OCI-LY1 (cell line): Measurements from ENCODE around the gene ACYP2.
A peak's percentile ranks its signal among the peaks of the same experiment; 100 is the strongest.

Experiments
- H2AFZ ChIP-seq: fragments of 200-600 bp; sonication (generic), shearing (Covaris generic); 2 replicates; pipeline ENCODE4 v1.6.0; 2014; ENCODE audit warnings: antibody characterized with exemption, mild to moderate bottlenecking, low read length
- H3F3A ChIP-seq: fragments of 200-600 bp; sonication (generic), shearing (Covaris generic); 2 replicates; pipeline ENCODE4 v1.6.0; 2014; ENCODE audit warnings: mild to moderate bottlenecking, antibody characterized with exemption, low read length, moderate library complexity; ENCODE audit not compliant: insufficient read depth
- H3K27ac ChIP-seq: fragments of 200-600 bp; sonication (generic); 2 replicates; pipeline ENCODE4 v1.5.1; 2014; ENCODE audit warnings: low read length, mixed run types, mild to moderate bottlenecking, low read depth; ENCODE audit not compliant: poor library complexity, severe bottlenecking
- H3K27me3 ChIP-seq: fragments of 200-600 bp; sonication (generic); 2 replicates; pipeline ENCODE4 v1.6.0; 2014; ENCODE audit warnings: antibody characterized with exemption, mild to moderate bottlenecking, low read length, moderate library complexity; ENCODE audit not compliant: insufficient read depth
- H3K36me3 ChIP-seq: fragments of 200-600 bp; sonication (generic); 2 replicates; pipeline ENCODE4 v1.6.1; 2014; ENCODE audit warnings: mild to moderate bottlenecking, antibody characterized with exemption, low read length, moderate library complexity, mixed read lengths; ENCODE audit not compliant: insufficient read depth
- H3K4me1 ChIP-seq: fragments of 200-600 bp; sonication (generic); 2 replicates; pipeline ENCODE4 v1.5.1; 2014; ENCODE audit warnings: mild to moderate bottlenecking, low read length, moderate library complexity; ENCODE audit not compliant: insufficient read depth, severe bottlenecking
- H3K4me2 ChIP-seq: fragments of 200-600 bp; sonication (generic), shearing (Covaris generic); 2 replicates; pipeline ENCODE4 v1.6.1; 2014; ENCODE audit warnings: low read length
- H3K4me3 ChIP-seq: fragments of 200-600 bp; sonication (generic); 2 replicates; pipeline ENCODE4 v1.5.1; 2014; ENCODE audit warnings: low read length, low read depth, mild to moderate bottlenecking, mixed read lengths; ENCODE audit not compliant: poor library complexity, severe bottlenecking
- H3K79me2 ChIP-seq: fragments of 200-600 bp; shearing (Covaris generic); 2 replicates; pipeline ENCODE4 v1.6.1; 2016; ENCODE audit warnings: mixed run types, low read length, mixed read lengths; ENCODE audit not compliant: insufficient read depth
- H3K9ac ChIP-seq: fragments of 200-600 bp; sonication (generic), shearing (Covaris generic); 2 replicates; pipeline ENCODE4 v1.6.1; 2014; ENCODE audit warnings: mild to moderate bottlenecking, low read length, mixed read lengths
- H3K9me2 ChIP-seq: fragments of 200-600 bp; sonication (generic), shearing (Covaris generic); 2 replicates; pipeline ENCODE4 v1.6.1; 2014; ENCODE audit warnings: low read depth, mild to moderate bottlenecking, low read length, mixed read lengths
- H3K9me3 ChIP-seq: fragments of 200-600 bp; shearing (Covaris generic); 2 replicates; pipeline ENCODE4 v1.6.1; 2014; ENCODE audit warnings: low read length, mixed read lengths
- H4K20me1 ChIP-seq: fragments of 200-600 bp; sonication (generic), shearing (Covaris generic); 2 replicates; pipeline ENCODE4 v1.6.0; 2016; ENCODE audit warnings: mild to moderate bottlenecking, low read length; ENCODE audit not compliant: insufficient read depth
- CTCF ChIP-seq: fragments of 200-600 bp; sonication (generic), shearing (Covaris generic); IDR thresholded peaks from 2 replicates; pipeline ENCODE4 v1.5.1; 2017; ENCODE audit warnings: mild to moderate bottlenecking, antibody characterized with exemption, low read length, moderate library complexity, mixed read lengths
- EZH2 ChIP-seq: fragments of 200-600 bp; sonication (generic), shearing (Covaris generic); IDR thresholded peaks from 2 replicates; pipeline ENCODE4 v1.8.0; 2017; ENCODE audit warnings: borderline replicate concordance, mixed run types, mild to moderate bottlenecking, antibody characterized with exemption, low read length, moderate library complexity, mixed read lengths

The ACYP2 gene

DNA sequence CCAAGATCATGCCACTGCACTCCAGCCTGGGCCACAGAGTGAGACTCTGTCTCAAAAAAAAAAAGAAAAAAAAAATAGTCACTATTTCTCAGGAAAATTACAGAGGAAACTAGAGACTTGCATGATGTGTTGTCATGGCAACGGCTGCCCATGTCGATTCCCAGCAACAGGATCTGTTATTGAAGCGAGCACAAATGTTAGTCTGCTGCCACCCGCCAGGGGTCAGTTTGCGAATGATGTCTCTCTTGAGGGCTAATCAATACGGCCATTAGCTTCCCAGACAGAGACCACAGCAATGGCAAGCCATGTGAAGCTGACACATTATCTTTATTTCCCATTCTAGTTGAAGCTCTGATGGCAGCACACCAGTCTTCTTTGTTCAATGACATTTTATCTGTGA, 32.4 kb upstream of the ACYP2 start:
- Histone ChIP-seq H3K27ac (peak overlapping the region; percentile 26), H2AFZ (no peak overlapping the region), H4K20me1 (no peaks in the 10 kb centered on the region), H3K4me3 (no peak overlapping the region), H3F3A (no peaks in the 10 kb centered on the region), H3K9me2 (no peaks in the 10 kb centered on the region), H3K27me3 (no peaks in the 10 kb centered on the region), H3K4me1 (peaks cover 34% of the 10 kb centered on the region), H3K36me3 (no peaks in the 10 kb centered on the region), H3K79me2 (no peaks in the 10 kb centered on the region), H3K9ac (no peak overlapping the region), H3K4me2 (no peak overlapping the region), H3K9me3 (0 out of 2 replicates have a peak, but pooled peaks cover 3% of the 10 kb centered on the region)
- no peak for TF ChIP-seq CTCF

DNA sequence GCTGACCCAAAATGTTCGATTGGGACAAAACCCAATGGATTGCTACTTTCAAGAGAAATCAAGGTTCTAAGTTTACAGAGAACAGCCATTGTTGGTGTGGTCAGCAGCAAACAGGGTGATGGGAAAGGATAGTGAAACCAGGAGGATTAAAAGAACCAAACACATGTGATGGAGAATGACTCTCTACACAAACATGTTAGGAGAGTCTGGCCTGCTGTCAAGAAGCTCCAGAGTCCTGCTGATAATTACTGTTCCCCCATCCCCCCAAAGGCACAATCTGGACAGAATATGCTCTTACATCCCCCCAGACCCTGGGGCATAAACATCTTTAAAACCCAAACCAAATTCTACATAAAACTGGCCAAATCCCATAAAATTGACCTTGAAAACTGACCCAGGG, 32.0 kb upstream of the ACYP2 start:
- H3K9me3 ChIP-seq, result 0 out of 2 replicates have a peak, but pooled peaks cover 3% of the 10 kb centered on the region
- peak overlapping the region; percentile 26 for H3K27ac ChIP-seq
- no peaks in the 10 kb centered on the region for H3K27me3 ChIP-seq
- H3K79me2 ChIP-seq, result no peaks in the 10 kb centered on the region
- TF ChIP-seq EZH2 (no peak), CTCF (no peak)
- H3K9ac ChIP-seq, result no peak overlapping the region
- no peak overlapping the region for H2AFZ ChIP-seq
- H3K4me1 ChIP-seq, result peaks cover 38% of the 10 kb centered on the region
- H4K20me1 ChIP-seq, result no peaks in the 10 kb centered on the region
- H3K4me3 ChIP-seq, result no peak overlapping the region
- no peaks in the 10 kb centered on the region for H3K9me2 ChIP-seq
- no peak overlapping the region for H3K4me2 ChIP-seq
- H3K36me3 ChIP-seq, result no peaks in the 10 kb centered on the region
- no peaks in the 10 kb centered on the region for H3F3A ChIP-seq

- Histone ChIP-seq H2AFZ (no peak overlapping the region), H3K27me3 (no peaks in the 10 kb centered on the region), H3K4me1 (peaks cover 50% of the 10 kb centered on the region), H3K4me3 (no peak overlapping the region), H3K79me2 (no peaks in the 10 kb centered on the region), H3K36me3 (no peaks in the 10 kb centered on the region), H4K20me1 (no peaks in the 10 kb centered on the region), H3K4me2 (no peak overlapping the region), H3K27ac (no peak overlapping the region), H3K9ac (no peak overlapping the region), H3K9me3 (0 out of 2 replicates have a peak, but pooled peaks cover 3% of the 10 kb centered on the region), H3K9me2 (no peaks in the 10 kb centered on the region), H3F3A (no peaks in the 10 kb centered on the region)
- TF ChIP-seq CTCF, result no peak
Measured at GRCh38 chr2:54084600-54084999, 30.8 kb upstream of the ACYP2 start.
